ENCODE measurements around the gene ITPRID1.

Gene ITPRID1

DNA sequence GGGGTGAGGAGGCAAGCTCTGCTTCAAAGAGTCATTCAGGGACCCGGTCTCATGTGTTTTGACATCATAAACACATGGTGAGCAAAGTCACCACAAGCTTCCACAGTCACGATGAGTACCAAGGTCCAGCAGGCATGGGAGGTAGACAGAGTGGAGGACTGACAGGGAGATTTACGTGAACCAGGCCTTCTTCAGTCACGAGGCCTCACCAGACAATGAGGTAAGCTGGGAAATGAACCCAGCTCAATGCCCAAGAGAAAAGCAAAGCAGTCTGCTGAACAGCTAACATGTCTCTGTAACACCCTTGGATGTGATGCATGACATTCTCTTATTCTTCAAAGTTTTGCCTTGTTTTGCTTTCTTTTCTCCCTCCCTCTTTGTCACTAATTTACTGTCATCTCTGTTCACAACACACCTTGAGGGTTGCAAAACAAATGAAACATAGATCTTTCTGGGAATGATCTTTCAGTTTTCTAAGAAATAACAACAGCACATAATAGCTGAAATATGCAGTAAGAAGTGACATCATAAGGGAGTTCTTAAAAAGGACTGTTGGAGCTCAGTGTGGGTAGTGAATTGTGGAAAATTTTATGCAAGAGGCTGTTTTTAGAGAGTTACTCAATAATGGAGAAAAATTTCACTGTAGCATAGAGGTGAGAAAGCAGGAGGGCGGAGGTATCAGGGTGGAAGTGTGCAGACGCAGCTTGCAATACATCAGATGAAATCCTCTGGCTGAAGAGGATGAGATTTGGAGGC is 182.1 kb downstream of the ITPRID1 start:
- DNase-seq (ENCODE audit: low read depth, low spot score), result no peak

DNA sequence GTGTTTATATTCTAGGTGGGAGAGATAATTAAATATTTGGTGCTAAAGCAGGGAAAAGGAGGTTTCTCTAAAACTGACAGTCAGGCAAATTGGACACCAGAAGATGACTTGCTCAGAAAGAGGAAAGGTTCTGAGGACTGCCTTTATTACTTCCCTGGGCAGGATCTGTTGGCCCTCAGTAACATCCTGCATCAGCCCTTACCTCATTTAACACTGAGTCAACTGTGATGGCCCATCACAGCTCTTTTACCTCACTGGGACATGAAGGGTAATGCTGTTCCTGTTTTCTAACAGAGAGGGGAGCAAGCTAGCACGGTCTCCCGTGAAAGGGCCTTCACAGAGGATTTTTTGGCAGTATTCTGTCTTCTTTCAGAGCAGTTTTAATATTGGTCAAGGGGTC is 185.2 kb downstream of the ITPRID1 start:
- no peak for DNase-seq (ENCODE audit: low read depth, low spot score)

DNA sequence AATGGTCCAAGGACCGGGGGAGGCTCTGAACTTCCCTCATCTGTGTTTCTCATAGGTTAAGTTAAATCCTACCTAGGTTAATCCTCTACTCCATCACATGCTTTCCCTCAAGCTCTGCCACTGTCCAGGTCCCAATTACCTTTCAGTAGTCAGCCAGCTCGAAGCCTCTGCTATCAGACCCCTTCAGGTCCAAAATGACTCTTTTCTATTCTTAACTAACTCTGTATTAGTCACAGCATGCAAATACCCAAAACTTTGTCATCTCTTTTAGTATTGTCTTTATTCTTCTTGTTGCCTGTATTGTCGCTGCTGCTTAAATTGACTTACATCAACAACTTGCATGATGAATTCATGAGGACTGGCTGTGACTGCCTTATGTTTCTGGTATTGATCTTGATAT is 188.5 kb downstream of the ITPRID1 start:
- no peak for DNase-seq (ENCODE audit: low read depth, low spot score)

DNA sequence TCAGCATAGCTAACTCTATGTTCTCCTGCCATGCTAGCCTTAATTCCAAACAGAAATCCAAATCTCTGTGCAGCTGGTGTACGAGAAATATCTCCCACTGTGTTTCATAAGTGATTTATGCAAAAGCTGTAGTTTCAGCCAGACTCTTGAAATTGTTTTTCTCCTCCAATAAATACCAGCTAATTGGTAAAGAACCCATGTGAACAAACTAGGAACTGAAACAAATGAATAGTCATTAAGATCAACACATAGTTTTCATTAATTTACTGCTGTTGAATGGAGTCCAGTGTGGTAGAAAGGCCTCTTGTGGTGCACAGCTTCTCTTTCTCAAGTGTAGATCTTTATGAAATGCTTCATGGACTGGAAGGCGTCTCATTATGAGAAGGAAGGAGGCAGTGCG is 191.5 kb downstream of the ITPRID1 start:
- DNase-seq (ENCODE audit: low read depth, low spot score), result no peak

DNA sequence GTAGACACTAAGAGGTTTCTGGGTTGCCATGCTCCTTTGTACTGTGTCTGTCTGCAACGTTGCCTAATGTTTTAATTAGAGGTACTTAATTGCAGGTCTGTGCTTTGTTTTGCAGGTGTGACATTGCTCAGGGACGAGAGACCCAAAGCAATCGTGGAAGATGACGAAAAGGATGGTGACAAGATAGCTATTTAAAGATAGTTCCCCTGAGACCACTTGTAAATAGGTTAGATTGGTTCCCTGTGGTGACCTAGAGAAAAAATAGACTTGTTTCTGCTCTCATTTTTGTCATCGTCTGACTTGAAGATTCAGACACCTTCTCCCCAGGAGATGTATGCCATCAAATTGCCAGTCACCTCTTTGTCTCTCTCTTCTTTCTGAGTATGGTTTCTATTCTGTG is 193.2 kb downstream of the ITPRID1 start:
- DNase-seq (ENCODE audit: low read depth, low spot score), result no peak
